Stimulated activated CD4-positive, alpha-beta T cell treated with anti-CD3 and anti-CD28 coated beads, TNF-alpha, amount 100 ng/mL, for 48 hours (primary cell): ENCODE data around the gene RBM33.

Experiments used
- DNase-seq, 3 donors: peaks; one replicate each; pipeline ENCODE4 v3.0.0-alpha.2; 2020; ENCODE audit warnings: low read depth in 3 of 3

Gene RBM33

DNA sequence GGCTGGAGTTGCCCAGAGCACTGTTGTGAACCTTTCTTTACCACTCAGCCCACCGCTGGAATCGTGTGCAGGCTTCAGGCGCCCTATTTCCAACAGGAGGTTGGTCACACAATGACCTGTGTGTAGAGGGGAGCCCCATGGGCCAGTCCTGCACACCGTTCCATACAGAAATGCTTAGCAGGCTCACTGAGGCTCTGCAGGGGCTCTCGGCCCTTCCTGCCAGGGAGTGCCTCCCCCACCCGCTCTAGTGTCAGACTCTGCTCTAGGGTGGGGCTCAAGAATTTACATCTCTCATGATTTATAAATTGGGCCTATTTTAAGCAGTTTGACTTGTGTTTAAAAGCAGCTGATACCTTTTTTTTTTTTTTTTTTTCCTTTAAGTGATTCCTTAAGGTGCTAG lies 125.8 kb downstream of the RBM33 start:
- no peak for DNase-seq

DNA sequence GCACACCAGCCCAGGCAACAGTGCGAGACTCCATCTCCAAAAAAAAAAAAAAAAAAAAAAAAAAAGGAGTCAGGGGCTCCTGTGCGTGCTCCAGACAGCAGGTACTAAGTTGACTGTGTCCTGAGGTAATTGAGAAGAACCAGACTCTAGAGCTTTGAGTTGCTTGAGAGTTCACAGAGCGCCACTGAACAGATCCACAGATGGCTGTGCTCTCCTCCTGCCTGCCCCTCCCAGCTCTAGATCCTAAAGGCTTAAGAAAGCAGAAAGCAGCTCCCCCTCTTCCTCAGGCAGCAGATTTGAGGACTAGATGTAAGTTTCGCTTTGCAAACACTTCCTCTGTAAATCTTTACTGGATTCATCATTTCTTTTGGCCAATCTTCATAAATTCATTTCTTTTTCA lies 129.1 kb downstream of the RBM33 start:
- DNase-seq: no peak

DNA sequence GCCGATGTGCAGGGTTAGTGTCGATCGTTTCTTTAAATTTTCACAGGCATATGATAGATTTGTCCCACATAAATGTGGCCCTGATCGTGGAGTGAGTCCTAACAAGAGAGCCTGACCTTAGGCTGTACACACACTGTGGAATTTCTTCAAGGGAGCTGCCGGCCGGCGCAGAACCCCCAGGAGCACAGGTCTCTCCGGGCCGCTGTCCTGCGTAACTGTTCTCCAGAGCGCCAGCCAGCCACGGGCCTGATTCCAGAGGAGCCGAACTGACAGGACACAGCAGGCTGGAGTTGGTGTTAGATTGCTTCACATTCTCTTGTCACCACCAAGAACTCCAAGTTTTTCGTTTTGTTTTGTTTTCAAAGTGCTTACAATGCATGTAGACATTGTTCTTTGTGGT lies 130.5 kb downstream of the RBM33 start:
- no peak for DNase-seq

GRCh38 chr7:155775691-155776090 lies 131.2 kb downstream of the RBM33 start:
- DNase-seq: no peak

GRCh38 chr7:155776606-155777005 lies 132.1 kb downstream of the RBM33 start:
- DNase-seq: no peak

GRCh38 chr7:155778349-155778748 lies 133.9 kb downstream of the RBM33 start:
- no peak for DNase-seq

DNA sequence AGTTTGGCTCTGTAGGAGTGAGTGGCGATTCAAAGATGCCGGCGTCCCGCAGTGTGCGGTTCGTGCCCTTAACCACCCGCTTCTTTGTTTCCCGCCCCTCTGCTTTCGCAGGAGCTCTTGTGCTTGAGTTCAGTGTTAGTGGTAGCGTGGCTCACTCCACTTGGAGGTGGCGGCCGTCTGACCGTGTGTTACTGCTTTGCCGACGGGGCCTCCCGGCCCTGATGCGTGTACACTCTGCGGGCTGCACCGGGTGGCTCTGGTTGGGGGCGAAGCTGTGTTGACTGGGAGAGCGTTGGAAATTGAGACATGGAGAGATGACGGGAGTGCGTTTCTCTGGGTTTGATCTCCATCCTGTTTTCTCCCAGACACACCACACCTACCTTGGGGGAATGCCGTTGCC lies 136.4 kb downstream of the RBM33 start:
- DNase-seq: no peak

GRCh38 chr7:155781433-155781832 lies 137.0 kb downstream of the RBM33 start:
- no peak for DNase-seq

- DNase-seq: no peak
Observed at GRCh38 chr7:155782466-155782865, 138.0 kb downstream of the RBM33 start.

DNA sequence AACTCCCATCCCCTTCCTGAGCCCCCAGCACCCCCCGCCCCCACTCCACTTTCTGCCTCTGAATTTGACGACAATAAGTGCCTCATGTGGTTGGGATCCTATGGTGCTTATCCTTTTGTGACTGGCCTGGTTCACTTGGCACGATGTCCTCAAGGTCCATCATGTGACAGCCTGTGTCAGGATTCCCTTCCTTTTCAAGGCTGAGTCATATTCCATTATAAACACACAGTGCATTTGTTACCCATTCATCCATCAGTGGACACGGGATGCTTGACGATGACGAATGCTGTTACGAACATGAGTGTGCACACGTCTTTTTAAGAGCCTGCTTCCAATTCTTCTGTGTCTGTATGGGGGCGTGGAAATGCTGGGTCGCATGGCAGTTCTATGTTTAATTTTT lies 141.1 kb downstream of the RBM33 start:
- DNase-seq: no peak

GRCh38 chr7:155786491-155786890 lies 142.0 kb downstream of the RBM33 start:
- no peak for DNase-seq

GRCh38 chr7:155787171-155787851 lies 142.8 kb downstream of the RBM33 start:
- DNase-seq: no peak

DNA sequence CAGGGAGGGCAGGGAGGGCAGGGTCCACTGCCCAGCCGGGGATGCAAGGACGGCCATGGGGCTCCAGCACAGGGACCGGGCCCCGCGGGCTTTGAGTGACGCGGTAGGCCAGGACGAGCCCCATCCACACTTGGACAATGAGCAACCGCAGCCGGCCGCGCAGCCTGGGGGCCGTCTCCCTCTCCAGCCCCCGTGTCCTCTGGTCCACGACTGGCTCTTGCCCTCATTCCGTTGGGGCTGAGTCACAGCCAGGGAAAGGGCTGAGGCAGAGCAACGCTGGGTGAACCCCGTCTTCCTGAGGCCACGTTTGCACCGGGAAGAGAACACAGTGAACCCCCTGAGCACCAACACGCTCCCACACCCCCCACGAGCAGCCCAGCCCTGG lies 144.1 kb downstream of the RBM33 start:
- no peak for DNase-seq

- DNase-seq: no peak
Observed at GRCh38 chr7:155789001-155789725, 144.7 kb downstream of the RBM33 start.

GRCh38 chr7:155790666-155791065 lies 146.2 kb downstream of the RBM33 start:
- DNase-seq: no peak

GRCh38 chr7:155791214-155791737 lies 146.8 kb downstream of the RBM33 start:
- no peak for DNase-seq

DNA sequence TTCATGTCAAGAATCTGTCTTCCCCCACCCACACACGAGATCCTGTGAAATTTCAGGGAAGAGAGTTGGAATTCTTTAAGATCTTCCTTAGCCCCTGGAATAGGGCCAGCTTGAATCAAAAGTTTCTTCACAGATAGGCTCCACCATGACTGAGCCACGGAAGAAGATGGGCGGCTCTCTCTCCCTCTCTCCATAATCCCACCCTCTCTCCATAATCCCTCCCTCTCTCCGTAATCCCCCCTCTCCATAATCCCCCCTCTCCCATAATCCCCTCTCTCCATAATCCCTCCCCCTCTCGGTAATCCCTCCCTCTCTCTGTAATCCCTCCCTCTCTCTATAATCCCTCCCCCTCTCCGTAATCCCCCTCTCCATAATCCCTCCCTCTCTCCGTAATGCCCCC lies 147.4 kb downstream of the RBM33 start:
- DNase-seq: no peak

- DNase-seq: no peak
Observed at GRCh38 chr7:155792315-155792960, 148.0 kb downstream of the RBM33 start.

DNA sequence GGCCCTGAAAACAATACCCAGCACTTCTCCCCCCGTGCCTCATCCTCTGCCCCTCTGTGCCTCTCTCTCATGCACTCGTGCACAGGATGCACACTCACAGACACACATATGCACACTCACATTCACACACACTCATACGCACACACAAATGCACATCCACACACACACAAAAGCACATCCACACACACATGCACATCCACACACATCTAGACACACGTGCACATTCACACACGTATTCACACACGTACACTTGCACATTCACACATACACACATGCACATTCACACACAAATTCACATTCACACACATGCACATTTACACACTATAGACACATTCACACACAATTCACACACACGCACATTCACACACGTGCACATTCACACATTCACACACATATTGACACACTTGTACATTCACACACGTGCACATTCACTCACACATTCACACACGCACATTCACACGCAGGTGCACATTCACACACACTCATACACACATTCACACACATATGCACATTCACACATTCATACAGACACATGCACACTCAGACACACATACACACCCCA lies 148.6 kb downstream of the RBM33 start:
- no peak for DNase-seq

DNA sequence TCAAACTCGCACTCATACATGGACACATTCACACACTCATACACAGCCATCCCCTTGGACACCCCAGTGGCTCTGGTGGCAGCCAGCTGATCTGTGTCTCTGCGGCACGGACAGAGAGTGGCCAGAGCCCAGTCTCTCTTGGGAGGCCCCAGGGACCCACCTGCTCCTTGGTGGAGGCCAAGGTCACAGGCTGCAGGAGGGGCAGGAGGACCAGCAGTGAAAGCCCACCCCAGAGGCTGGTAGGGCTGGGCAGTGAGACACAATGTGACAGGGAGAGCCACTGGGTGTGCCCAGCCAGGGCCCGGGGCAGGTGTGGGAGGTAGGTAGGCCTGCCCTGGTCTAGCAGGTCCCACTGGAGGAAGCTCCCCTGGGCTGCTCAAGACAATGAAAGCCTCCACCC lies 149.3 kb downstream of the RBM33 start:
- DNase-seq: no peak

DNA sequence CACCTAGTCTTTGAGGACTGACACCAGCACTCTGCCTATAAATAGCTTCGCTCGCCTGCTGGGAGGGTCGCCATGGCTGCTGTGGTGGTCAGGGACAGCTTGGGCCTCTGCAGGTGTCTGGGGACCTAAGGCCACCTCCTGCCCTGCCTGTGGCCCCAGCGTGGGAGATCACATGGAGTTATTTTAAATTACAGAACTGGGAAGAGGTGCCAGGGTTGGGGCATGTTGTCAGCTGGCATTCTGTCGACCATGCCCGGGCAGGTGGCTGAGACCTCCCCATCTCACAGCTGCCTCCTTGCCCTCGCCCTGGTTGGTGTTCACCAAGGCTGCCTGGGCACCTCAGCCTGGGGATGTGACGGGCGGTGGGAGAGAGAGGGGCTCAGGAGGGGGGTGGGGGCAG lies 149.7 kb downstream of the RBM33 start:
- DNase-seq: no peak

GRCh38 chr7:155795401-155795800 lies 150.9 kb downstream of the RBM33 start:
- DNase-seq: no peak

DNA sequence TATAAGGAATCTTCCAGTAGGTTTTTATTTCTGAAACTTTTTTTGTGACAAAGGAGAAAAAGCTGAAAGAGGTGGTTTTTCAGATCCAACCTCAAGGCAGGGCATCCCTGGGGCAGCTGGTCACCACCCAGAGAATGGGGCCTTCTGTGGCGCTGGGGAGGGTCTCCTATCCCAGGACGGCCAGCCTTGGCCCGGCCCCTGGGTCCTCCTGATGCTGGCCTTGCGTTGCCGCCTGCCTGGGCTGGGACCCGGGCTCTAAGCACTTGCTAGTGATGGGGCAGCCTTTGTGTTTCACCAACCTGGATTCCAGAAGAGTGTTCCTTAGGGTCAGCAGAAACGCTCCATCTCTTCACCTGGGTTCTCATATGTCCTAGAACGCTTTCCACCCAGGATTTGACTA lies 151.5 kb downstream of the RBM33 start:
- DNase-seq: no peak
